Fibroblast of lung (primary cell): Measurements from ENCODE around the gene LEUTX. TPM values are rescaled to one million over a fixed set of nuclear protein-coding genes. Genes with fewer than 3 reads are reported as not detected.
A peak's percentile ranks its signal among the peaks of the same experiment; 100 is the strongest.

ENCODE experiments used
- DNase-seq, 2 donors: peaks; one replicate each; pipeline versions ENCODE4 v3.0.0 to v3.0.0-alpha.2; 2010; ENCODE audit warnings: low read depth in 2 of 2
- H2AFZ ChIP-seq: 2 replicates; pipeline ENCODE4 v1.5.1; 2012; ENCODE audit warnings: low read length, control low read depth, inconsistent platforms
- H3K27ac ChIP-seq: 2 replicates; pipeline ENCODE4 v1.5.1; 2011; ENCODE audit warnings: low read length, control low read depth; ENCODE audit not compliant: insufficient read depth
- H3K27me3 ChIP-seq: 2 replicates; pipeline ENCODE4 v1.5.1; 2011; ENCODE audit warnings: mild to moderate bottlenecking, low read length; ENCODE audit not compliant: control insufficient read depth, insufficient read depth
- H3K36me3 ChIP-seq: 2 replicates; pipeline ENCODE4 v1.5.1; 2011; ENCODE audit warnings: low read length; ENCODE audit not compliant: control insufficient read depth, insufficient read depth
- H3K4me1 ChIP-seq: 2 replicates; pipeline ENCODE4 v1.5.1; 2011; ENCODE audit warnings: low read length; ENCODE audit not compliant: control insufficient read depth, insufficient read depth; ENCODE audit errors: extremely low read depth
- H3K4me2 ChIP-seq: 2 replicates; pipeline ENCODE4 v1.5.1; 2011; ENCODE audit warnings: low read length, control low read depth; ENCODE audit not compliant: insufficient read depth; ENCODE audit errors: extremely low read depth
- H3K4me3 ChIP-seq, 4 experiments: fragments of 200-600 bp in 1 of 4; sonication (generic) in 1 of 4; replicated peaks in 1 of 4; 2 replicates each; pipeline ENCODE4 v1.5.1; 2011 to 2016; ENCODE audit warnings: low read length in 4 of 4, low read depth in 3 of 4, mild to moderate bottlenecking in 3 of 4, control low read depth in 2 of 4, inconsistent platforms in 1 of 4, mixed read lengths in 1 of 4; ENCODE audit not compliant: insufficient read depth in 1 of 4; ENCODE audit errors: control extremely low read depth in 1 of 4
- H3K79me2 ChIP-seq: 2 replicates; pipeline ENCODE4 v1.5.1; 2012; ENCODE audit warnings: mild to moderate bottlenecking, low read length, inconsistent platforms; ENCODE audit not compliant: control insufficient read depth, insufficient read depth
- H3K9ac ChIP-seq: 2 replicates; pipeline ENCODE4 v1.5.1; 2011; ENCODE audit warnings: mild to moderate bottlenecking, low read length, control low read depth; ENCODE audit not compliant: insufficient read depth
- H3K9me3 ChIP-seq: 2 replicates; pipeline ENCODE4 v1.5.1; 2012; ENCODE audit warnings: low read depth, low read length; ENCODE audit not compliant: control insufficient read depth, insufficient read depth
- H4K20me1 ChIP-seq: 2 replicates; pipeline ENCODE4 v1.5.1; 2011; ENCODE audit warnings: low read length; ENCODE audit not compliant: control insufficient read depth, insufficient read depth; ENCODE audit errors: extremely low read depth
- EZH2 ChIP-seq: IDR thresholded peaks from 2 replicates; pipeline ENCODE4 v1.5.1; 2012; ENCODE audit warnings: low read length, control low read depth, mild to moderate bottlenecking; ENCODE audit errors: missing control alignments
- polyA plus RNA-seq, 2 donors: library from polyadenylated mRNA; depleted of rRNA in 1 of 2; stranded (reverse) in 1 of 2; unstranded in 1 of 2; fragments of >200 nt; gene quantifications; 2 replicates each; pipeline ENCODE4 v1.2.1, GENCODE V29; 2011 to 2012; ENCODE audit warnings: missing spikeins in 1 of 2
- total RNA-seq: library from RNA; depleted of rRNA; stranded (reverse); fragments of >200 nt; gene quantifications from 2 replicates; pipeline ENCODE4 v1.2.1, GENCODE V29; 2014
- TF ChIP-seq, protein P1 (sequence below), 2 donors: IDR thresholded peaks in 1 of 2; conservative IDR thresholded peaks in 1 of 2; 1 replicate in 1 of 2; 2 replicates in 1 of 2; pipeline ENCODE4 v1.5.1; 2011 to 2012; ENCODE audit warnings: low read length in 2 of 2, control low read depth in 1 of 2, inconsistent platforms in 1 of 2, low read depth in 1 of 2, mild to moderate bottlenecking in 1 of 2

The LEUTX gene
- total and polyA plus RNA-seq, 2 donors (not counting 1 experiment from before 2014, with no cell fraction given): not detected

DNA sequence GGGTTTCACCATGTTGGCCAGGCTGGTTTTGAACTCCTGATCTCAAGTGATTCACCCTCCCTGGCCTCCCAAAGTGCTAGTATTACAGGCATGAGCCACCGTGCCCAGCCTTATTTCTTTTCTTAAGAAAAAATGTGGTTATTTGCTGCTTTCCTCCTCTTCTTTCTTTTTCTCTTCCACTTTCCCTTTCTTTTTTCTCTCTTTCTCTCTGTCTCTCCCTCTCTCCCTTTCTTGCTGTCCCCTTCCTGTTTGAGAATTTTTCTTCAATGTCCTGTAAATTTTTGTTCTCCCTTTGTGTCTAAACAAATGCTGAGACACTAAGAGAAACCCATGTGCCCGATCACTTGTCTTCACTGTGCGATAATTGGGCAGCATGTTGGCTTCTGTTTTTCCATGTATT lies 2.2 kb downstream of the LEUTX start:
- no peaks in the 10 kb centered on the region for H3K27me3 ChIP-seq
- DNase-seq: no peak
- no peak overlapping the region for H3K4me2 ChIP-seq
- H3K9ac ChIP-seq: no peak overlapping the region
- H3K27ac ChIP-seq: no peak overlapping the region
- no peak for TF ChIP-seq EZH2
- TF ChIP-seq, protein P1, sequence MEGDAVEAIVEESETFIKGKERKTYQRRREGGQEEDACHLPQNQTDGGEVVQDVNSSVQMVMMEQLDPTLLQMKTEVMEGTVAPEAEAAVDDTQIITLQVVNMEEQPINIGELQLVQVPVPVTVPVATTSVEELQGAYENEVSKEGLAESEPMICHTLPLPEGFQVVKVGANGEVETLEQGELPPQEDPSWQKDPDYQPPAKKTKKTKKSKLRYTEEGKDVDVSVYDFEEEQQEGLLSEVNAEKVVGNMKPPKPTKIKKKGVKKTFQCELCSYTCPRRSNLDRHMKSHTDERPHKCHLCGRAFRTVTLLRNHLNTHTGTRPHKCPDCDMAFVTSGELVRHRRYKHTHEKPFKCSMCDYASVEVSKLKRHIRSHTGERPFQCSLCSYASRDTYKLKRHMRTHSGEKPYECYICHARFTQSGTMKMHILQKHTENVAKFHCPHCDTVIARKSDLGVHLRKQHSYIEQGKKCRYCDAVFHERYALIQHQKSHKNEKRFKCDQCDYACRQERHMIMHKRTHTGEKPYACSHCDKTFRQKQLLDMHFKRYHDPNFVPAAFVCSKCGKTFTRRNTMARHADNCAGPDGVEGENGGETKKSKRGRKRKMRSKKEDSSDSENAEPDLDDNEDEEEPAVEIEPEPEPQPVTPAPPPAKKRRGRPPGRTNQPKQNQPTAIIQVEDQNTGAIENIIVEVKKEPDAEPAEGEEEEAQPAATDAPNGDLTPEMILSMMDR (conservative IDR thresholded peaks at IDR 0.05 in 1 of 2, IDR thresholded peaks at IDR 0.05 in 1 of 2; ENCODE audit: low read depth in 1 of 2, low read length in 2 of 2): no peak
- H3K9me3 ChIP-seq: no peaks in the 10 kb centered on the region
- no peak overlapping the region for H3K4me3 ChIP-seq
- H4K20me1 ChIP-seq: no peaks in the 10 kb centered on the region
- H2AFZ ChIP-seq: no peak overlapping the region
- H3K36me3 ChIP-seq: no peaks in the 10 kb centered on the region
- no peaks in the 10 kb centered on the region for H3K79me2 ChIP-seq
- no peaks in the 10 kb centered on the region for H3K4me1 ChIP-seq

DNA sequence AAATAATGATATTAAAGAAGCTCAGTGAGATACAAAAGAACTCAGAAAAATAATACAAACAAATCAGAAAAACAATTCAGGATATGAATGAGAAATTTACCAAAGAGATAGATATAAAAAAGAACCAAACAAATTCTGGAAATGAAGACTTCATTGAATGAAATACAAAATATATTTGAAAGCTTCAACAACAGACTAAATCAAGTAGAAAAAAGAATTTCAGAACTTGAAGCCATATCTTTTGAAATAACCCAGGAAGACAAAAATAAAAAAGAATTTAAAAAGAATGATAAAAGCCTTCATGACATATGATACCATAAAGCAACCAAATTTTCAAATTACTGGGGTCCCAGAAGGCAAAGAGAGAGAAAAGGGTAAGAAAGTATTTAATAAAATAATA lies 9.6 kb downstream of the LEUTX start:
- Histone ChIP-seq H3K27me3 (no peaks in the 10 kb centered on the region), H3K9me3 (no peaks in the 10 kb centered on the region), H3K9ac (no peak overlapping the region), H3K79me2 (no peaks in the 10 kb centered on the region), H3K4me1 (no peaks in the 10 kb centered on the region), H3K36me3 (no peaks in the 10 kb centered on the region), H2AFZ (no peak overlapping the region), H3K27ac (no peak overlapping the region), H3K4me3 (no peak overlapping the region), H4K20me1 (no peaks in the 10 kb centered on the region), H3K4me2 (no peak overlapping the region)
- no peak for TF ChIP-seq EZH2
- TF ChIP-seq, protein P1 (conservative IDR thresholded peaks at IDR 0.05 in 1 of 2, IDR thresholded peaks at IDR 0.05 in 1 of 2; ENCODE audit: low read depth in 1 of 2, low read length in 2 of 2): no peak
- no peak for DNase-seq

DNA sequence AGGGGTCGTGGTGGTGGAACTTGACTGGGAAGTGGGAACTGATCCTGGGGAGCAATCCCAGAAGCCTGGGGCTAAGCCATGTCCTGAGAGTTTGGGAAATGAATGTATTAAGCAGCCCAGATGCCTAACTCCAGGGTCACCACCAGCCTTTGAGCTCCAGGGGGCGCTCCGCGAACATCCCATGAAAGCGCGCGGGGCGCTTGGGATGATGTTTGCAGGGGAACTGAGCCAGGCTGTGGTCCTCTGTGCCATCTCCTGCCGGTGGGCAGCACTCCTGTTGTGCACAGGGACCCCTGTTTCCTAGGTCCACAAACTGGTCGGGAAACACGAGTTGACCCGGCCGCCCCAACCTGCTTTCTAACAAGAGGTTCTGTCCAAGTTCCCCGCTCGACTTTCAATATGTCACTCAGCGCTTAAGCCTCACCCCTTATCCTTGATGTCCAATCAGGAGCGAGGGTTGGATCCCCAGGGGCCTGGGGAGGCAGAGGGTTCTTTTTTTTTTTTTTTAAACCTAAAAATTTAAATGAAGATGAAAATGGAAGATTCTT lies 14.4 kb downstream of the LEUTX start:
- no peak overlapping the region for H3K9ac ChIP-seq
- H3K27me3 ChIP-seq: no peaks in the 10 kb centered on the region
- no peaks in the 10 kb centered on the region for H3K9me3 ChIP-seq
- H3K4me2 ChIP-seq: peak overlapping the region; percentile 7
- no peaks in the 10 kb centered on the region for H3K79me2 ChIP-seq
- peak overlapping the region; percentile 70 for H2AFZ ChIP-seq
- H3K27ac ChIP-seq: no peak overlapping the region
- peak; percentile 68 to 81 for DNase-seq
- TF ChIP-seq EZH2: no peak
- TF ChIP-seq, protein P1 (conservative IDR thresholded peaks at IDR 0.05 in 1 of 2, IDR thresholded peaks at IDR 0.05 in 1 of 2; ENCODE audit: low read depth in 1 of 2, low read length in 2 of 2): peak; percentile 97 to 98
- H3K36me3 ChIP-seq: no peaks in the 10 kb centered on the region
- H3K4me3 ChIP-seq: peak overlapping the region; percentile 47 to 63 (median 56)
- no peaks in the 10 kb centered on the region for H3K4me1 ChIP-seq
- H4K20me1 ChIP-seq: no peaks in the 10 kb centered on the region
